GM18868 (cell line): ENCODE results near the gene GUCY2F.
A peak's percentile ranks its signal among the peaks of the same experiment; 100 is the strongest.

Source experiments
- ATAC-seq: cut with Tn5 transposase; IDR thresholded peaks from one replicate; pipeline ENCODE4 v1.9.1; 2021; ENCODE audit warnings: mild to moderate bottlenecking, moderate library complexity; ENCODE audit not compliant: unreplicated experiment

The GUCY2F gene

GRCh38 chrX:109398061-109398460 lies 83.8 kb downstream of the GUCY2F start:
- no peak for ATAC-seq

DNA sequence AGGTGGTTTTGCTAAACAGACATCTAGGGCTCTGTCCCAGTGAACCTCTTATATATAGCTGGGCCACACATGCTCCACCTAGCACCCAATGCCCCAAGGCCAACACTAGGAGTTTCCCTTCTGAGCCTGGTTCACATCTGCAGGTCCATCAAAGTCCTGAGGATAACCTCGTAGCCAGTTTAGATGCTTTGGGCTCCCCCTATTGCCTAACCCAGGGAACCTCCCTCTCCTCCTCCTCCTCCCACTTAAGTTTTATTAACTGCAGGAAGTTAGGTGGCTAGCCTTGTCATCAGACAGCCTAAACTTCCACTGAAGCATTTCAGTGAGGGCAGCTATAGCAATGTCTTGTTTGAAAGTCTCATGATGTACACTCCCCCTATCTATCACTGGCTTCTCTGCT lies 88.0 kb downstream of the GUCY2F start:
- peak; percentile 71 for ATAC-seq

DNA sequence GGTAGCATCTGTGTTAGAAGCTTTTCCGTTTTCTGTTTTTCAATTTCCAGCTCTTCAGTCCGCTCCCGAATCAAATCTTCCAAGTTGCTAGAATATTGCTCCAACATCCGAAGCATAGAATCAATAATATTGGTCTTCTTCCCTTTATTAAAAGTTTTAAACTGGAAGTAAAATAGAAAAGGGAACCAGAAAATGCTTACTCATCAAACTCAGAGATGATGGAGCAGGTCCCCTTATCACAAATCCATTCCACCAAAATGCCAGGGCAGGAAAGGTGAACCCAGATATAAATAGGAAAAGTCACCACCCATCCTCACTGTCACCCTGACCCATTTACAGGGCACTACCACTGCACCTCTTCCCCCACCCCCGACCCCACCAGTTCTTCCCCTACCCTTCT lies 89.0 kb downstream of the GUCY2F start:
- ATAC-seq: no peak

DNA sequence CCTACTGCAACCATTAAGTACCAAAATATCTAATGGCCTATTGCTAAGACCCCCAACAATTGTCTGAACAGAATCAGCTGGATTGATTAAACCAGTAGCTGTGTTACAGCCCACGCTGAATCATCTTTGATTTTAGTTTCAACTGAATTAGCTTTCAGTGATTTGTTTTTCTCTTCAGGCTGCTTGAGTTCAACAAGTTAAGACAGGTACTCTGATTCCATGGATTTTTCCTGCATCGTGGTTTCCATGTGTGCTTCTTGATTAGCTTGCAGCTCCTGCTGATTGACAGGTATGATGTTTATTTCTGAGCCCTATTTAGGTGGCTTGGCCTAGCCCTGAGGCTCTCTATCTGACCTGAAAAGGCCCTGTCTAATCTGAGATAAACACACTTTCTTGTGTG lies 91.3 kb downstream of the GUCY2F start:
- ATAC-seq: no peak

GRCh38 chrX:109389917-109390316 lies 92.0 kb downstream of the GUCY2F start:
- ATAC-seq: no peak

DNA sequence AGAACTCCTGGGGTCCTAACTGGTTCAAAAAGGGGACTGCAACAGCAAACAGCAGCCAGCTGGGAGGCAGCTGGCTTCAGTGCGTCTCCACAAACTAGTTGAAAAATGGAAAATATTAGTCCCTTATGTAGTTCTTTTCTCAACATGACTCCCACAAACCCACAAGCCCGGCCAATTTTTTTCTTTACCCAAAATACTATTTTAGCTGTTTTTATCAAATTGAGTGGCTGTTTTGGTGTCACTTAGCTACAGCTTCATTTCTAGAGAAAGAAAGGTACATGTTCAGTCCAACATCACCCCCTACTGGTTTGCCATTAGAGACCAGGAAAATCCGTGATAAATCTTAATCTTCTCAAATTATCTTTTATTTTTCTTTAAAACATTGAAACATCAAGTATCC lies 97.2 kb downstream of the GUCY2F start:
- ATAC-seq: no peak

GRCh38 chrX:109382332-109382731 lies 99.6 kb downstream of the GUCY2F start:
- ATAC-seq: no peak

GRCh38 chrX:109378281-109378680 lies 103.6 kb downstream of the GUCY2F start:
- ATAC-seq: no peak

- ATAC-seq: peak; percentile 49
Observed at GRCh38 chrX:109374262-109374960, 107.5 kb downstream of the GUCY2F start.

- ATAC-seq: peak; percentile 76
Observed at GRCh38 chrX:109373468-109373867, 108.4 kb downstream of the GUCY2F start.

- no peak for ATAC-seq
Observed at GRCh38 chrX:109372716-109373115, 109.2 kb downstream of the GUCY2F start.

DNA sequence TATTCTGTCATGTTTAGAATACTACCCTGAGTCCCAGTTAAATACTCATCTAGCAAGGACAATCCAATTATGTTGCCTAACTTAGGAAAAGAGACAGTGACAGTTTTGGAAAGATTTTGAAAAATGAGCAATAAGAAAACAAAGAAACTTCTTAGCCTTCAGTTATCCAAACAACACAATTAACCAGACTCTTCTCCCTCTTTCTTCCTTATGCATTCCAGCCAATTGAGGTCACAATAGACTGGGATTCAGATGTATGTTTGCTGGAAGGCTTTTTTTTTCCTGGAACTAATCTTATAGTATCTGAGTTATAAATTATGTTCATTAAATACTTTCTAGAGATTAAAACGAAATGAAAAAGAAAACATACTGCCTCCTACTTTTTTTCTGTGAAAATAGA lies 109.6 kb downstream of the GUCY2F start:
- ATAC-seq: no peak

GRCh38 chrX:109362101-109362500 lies 119.8 kb downstream of the GUCY2F start:
- ATAC-seq: no peak

DNA sequence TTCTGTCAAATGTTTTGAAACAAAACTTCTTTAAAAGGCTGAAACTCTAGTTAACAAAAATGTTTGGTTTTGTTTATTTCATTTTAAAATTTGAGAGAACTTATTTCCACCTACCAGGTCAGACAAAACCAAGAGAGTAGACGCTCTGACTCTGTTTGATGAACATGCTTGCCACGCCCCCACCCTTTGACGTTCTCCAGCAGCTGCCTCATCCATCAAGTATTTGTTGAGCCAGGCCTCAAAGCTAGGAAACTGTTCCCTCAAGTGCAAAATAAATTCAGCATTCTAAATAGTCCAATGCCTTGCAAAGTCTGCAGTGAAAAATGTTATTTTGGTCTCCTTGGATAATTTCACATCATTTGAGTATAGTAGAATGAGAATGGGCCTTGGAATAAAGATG lies 121.6 kb downstream of the GUCY2F start:
- no peak for ATAC-seq

- ATAC-seq: peak; percentile 92
Observed at GRCh38 chrX:109357706-109358105, 124.2 kb downstream of the GUCY2F start.

DNA sequence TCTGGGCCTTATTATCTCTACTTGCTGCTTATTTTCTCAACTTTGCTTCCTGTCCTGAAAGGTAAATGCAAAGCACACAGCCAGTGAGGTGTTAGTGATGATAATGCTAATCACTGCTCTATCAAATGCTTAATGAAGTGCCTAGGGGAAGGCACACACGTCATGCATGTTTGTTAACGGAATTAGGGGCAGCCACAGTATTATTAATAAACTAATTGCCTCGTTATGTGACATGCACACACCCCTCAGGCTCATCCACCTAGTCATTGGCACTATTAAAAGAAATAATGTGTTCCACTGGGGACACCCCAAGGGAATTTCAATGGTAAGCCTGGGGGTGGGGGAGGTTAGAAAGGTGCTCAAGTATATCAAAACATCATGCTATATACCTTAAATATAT lies 125.2 kb downstream of the GUCY2F start:
- no peak for ATAC-seq

- ATAC-seq: no peak
Observed at GRCh38 chrX:109352066-109352588, 129.8 kb downstream of the GUCY2F start.

DNA sequence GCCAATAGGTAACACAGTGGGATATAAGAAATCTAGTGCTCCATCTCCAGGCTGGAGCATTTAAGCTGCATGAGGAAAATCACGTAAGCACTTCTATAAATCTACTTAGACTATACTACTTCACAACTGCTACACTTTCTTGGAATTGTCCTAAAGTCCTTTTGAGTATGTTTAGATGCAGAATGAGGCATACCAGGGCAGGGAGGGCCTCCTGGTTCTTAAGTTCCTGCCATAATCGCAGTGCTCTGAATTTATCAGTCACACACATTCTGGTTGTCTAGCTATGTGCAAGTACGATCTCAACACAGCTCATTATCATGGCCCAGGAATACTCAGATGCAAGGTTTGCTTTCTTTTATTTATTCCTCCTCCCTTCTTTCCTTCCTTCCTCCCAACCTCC lies 130.3 kb downstream of the GUCY2F start:
- no peak for ATAC-seq

GRCh38 chrX:109350551-109350950 lies 131.3 kb downstream of the GUCY2F start:
- ATAC-seq: no peak

GRCh38 chrX:109350051-109350450 lies 131.8 kb downstream of the GUCY2F start:
- ATAC-seq: no peak

DNA sequence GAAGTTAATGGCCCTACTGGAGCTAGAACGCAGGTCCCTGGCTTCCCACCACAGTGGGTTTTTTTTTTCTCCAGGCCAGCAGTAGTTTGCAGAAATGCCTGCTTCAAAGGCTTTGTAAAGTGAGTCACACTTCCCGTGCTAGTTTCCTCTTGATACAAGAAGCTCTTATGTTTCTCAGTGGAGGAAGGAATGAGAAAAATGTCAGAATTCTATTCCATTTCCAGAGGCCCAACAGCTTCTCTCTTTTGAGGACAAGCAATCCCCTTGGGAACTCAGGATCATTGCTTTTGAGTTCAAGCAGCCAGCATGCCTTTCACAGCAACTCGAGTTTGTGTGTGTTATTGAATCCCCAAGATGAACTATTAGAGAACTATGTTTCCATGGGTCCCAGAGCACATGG lies 134.3 kb downstream of the GUCY2F start:
- ATAC-seq: no peak

GRCh38 chrX:109346491-109346890 lies 135.4 kb downstream of the GUCY2F start:
- no peak for ATAC-seq

DNA sequence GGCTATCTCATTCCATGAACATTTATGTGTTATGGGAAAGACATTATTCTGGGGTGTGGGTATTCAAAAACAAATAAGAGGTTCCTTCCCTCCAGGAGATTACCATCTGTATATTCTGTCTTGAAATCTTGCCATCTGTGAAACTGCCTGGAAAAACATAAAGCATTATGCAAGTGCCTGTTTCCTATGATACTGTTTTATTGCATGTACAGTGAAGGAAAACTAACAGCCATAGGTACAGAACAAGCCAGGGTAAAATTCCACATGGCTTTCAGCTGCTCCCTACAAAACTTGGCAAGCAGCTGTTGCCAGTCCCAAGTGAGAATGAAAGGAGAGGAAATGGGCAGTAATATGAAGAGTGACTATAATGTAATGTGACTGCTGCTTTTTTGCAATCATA lies 136.0 kb downstream of the GUCY2F start:
- no peak for ATAC-seq
